HepG2 (cell line): ENCODE measurements around the gene DTHD1.

Experiments used
- CREB1 ChIP-seq, 2 experiments: fragments of 450-650 bp in 1 of 2; IDR thresholded peaks; 2 replicates each; pipeline ENCODE4 v1.6.1; 2016 to 2017; ENCODE audit warnings: control low read depth in 1 of 2, mild to moderate bottlenecking in 1 of 2, missing compliant biosample characterization in 1 of 2, missing genetic modification characterization in 1 of 2
- KIAA2018 ChIP-seq: sonication (generic); formaldehyde crosslinking; IDR thresholded peaks from 2 replicates; pipeline ENCODE4 v1.5.0; 2020; ENCODE audit warnings: mild to moderate bottlenecking, missing genetic modification reagents, borderline replicate concordance
- MEF2D ChIP-seq: sonication (generic); formaldehyde crosslinking; IDR thresholded peaks from 2 replicates; pipeline ENCODE4 v1.5.1; 2020; ENCODE audit warnings: mild to moderate bottlenecking, missing genetic modification reagents
- PHF21A ChIP-seq: sonication (generic); formaldehyde crosslinking; IDR thresholded peaks from 2 replicates; pipeline ENCODE4 v1.5.0; 2020; ENCODE audit warnings: mild to moderate bottlenecking, missing genetic modification reagents
- REXO4 ChIP-seq: sonication (generic); formaldehyde crosslinking; IDR thresholded peaks from 2 replicates; pipeline ENCODE4 v1.8.0; 2022; ENCODE audit warnings: missing genetic modification reagents, mild to moderate bottlenecking, borderline replicate concordance
- RXRA ChIP-seq: sonication (generic); formaldehyde crosslinking; IDR thresholded peaks from 2 replicates; pipeline ENCODE4 v1.5.1; 2020; ENCODE audit warnings: missing genetic modification reagents
- THAP8 ChIP-seq: sonication (generic); formaldehyde crosslinking; IDR thresholded peaks from 2 replicates; pipeline ENCODE4 v1.5.1; 2020; ENCODE audit warnings: missing genetic modification reagents, mild to moderate bottlenecking, borderline replicate concordance
- ZFYVE20 ChIP-seq: sonication (generic); formaldehyde crosslinking; IDR thresholded peaks from 2 replicates; pipeline ENCODE4 v1.8.0; 2023; ENCODE audit warnings: low read depth, mild to moderate bottlenecking, moderate library complexity, missing genetic modification reagents, borderline replicate concordance
- TF ChIP-seq, protein P1 (sequence below): sonication (generic); formaldehyde crosslinking; IDR thresholded peaks from 2 replicates; pipeline ENCODE4 v1.5.0; 2020; ENCODE audit warnings: mild to moderate bottlenecking, missing genetic modification reagents, moderate library complexity
- TF ChIP-seq, protein P2 (sequence below): sonication (generic); formaldehyde crosslinking; IDR thresholded peaks from 2 replicates; pipeline ENCODE4 v1.9.0; 2021; ENCODE audit warnings: missing genetic modification reagents, borderline replicate concordance

GRCh38 chr4:36343501-36344175, 62.2 kb downstream of the DTHD1 start:
- TF ChIP-seq THAP8 (CRISPR knock-in tag) = no peak
- TF ChIP-seq, protein P1, sequence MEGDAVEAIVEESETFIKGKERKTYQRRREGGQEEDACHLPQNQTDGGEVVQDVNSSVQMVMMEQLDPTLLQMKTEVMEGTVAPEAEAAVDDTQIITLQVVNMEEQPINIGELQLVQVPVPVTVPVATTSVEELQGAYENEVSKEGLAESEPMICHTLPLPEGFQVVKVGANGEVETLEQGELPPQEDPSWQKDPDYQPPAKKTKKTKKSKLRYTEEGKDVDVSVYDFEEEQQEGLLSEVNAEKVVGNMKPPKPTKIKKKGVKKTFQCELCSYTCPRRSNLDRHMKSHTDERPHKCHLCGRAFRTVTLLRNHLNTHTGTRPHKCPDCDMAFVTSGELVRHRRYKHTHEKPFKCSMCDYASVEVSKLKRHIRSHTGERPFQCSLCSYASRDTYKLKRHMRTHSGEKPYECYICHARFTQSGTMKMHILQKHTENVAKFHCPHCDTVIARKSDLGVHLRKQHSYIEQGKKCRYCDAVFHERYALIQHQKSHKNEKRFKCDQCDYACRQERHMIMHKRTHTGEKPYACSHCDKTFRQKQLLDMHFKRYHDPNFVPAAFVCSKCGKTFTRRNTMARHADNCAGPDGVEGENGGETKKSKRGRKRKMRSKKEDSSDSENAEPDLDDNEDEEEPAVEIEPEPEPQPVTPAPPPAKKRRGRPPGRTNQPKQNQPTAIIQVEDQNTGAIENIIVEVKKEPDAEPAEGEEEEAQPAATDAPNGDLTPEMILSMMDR (CRISPR knock-in tag) = no peak
- TF ChIP-seq, protein P2, sequence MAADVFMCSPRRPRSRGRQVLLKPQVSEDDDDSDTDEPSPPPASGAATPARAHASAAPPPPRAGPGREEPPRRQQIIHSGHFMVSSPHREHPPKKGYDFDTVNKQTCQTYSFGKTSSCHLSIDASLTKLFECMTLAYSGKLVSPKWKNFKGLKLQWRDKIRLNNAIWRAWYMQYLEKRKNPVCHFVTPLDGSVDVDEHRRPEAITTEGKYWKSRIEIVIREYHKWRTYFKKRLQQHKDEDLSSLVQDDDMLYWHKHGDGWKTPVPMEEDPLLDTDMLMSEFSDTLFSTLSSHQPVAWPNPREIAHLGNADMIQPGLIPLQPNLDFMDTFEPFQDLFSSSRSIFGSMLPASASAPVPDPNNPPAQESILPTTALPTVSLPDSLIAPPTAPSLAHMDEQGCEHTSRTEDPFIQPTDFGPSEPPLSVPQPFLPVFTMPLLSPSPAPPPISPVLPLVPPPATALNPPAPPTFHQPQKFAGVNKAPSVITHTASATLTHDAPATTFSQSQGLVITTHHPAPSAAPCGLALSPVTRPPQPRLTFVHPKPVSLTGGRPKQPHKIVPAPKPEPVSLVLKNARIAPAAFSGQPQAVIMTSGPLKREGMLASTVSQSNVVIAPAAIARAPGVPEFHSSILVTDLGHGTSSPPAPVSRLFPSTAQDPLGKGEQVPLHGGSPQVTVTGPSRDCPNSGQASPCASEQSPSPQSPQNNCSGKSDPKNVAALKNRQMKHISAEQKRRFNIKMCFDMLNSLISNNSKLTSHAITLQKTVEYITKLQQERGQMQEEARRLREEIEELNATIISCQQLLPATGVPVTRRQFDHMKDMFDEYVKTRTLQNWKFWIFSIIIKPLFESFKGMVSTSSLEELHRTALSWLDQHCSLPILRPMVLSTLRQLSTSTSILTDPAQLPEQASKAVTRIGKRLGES (CRISPR knock-in tag) = no peak
- TF ChIP-seq ZFYVE20 (CRISPR knock-in tag) = no peak
- no peak for TF ChIP-seq RXRA (CRISPR knock-in tag)
- TF ChIP-seq PHF21A (CRISPR knock-in tag) = no peak
- TF ChIP-seq CREB1 (IDR thresholded peaks at IDR 0.05) = no peak
- no peak for TF ChIP-seq CREB1 (CRISPR knock-in tag; IDR thresholded peaks at IDR 0.05)
- no peak for TF ChIP-seq KIAA2018
- no peak for TF ChIP-seq MEF2D (CRISPR knock-in tag)
- no peak for TF ChIP-seq REXO4
